ENCODE measurements around the gene ZNF709.
A peak's percentile ranks its signal among the peaks of the same experiment; 100 is the strongest.
"Not testable (repeated sequence)": the region's sequence is repeated elsewhere in the genome, so short reads cannot be mapped to it uniquely, and the experiment has no call there.

Gene ZNF709

GRCh38 chr19:12484371-12485051 lies at the start of gene ZNF709:
TSS of gene ZNF709 (minus strand) at chr19:12484816. CDS start at chr19:12484657, 159 bp downstream.
- peak; percentile 78 for DNase-seq

- no peak for DNase-seq
Measured at GRCh38 chr19:12527034-12527836, 42.6 kb upstream of the ZNF709 start.

- no peak for DNase-seq
Measured at GRCh38 chr19:12526542-12526941, 41.9 kb upstream of the ZNF709 start.

GRCh38 chr19:12521996-12522395 lies 37.4 kb upstream of the ZNF709 start:
- no peak for DNase-seq

GRCh38 chr19:12513531-12514061 lies 29.0 kb upstream of the ZNF709 start:
- DNase-seq = no peak

- no peak for DNase-seq
Measured at GRCh38 chr19:12497032-12497431, 12.4 kb upstream of the ZNF709 start.

GRCh38 chr19:12496480-12496879 lies 11.9 kb upstream of the ZNF709 start:
- DNase-seq = no peak

- peak; percentile 80 for DNase-seq
Measured at GRCh38 chr19:12495002-12495802, 10.6 kb upstream of the ZNF709 start.

- no peak for DNase-seq
Measured at GRCh38 chr19:12494260-12494860, 9.7 kb upstream of the ZNF709 start.

GRCh38 chr19:12486265-12486783 lies 1.7 kb upstream of the ZNF709 start:
- not testable (repeated sequence) for DNase-seq

GRCh38 chr19:12485571-12485970 lies 955 bp upstream of the ZNF709 start:
- no peak for DNase-seq

- no peak for DNase-seq
Measured at GRCh38 chr19:12485052-12485416, 418 bp upstream of the ZNF709 start.

GRCh38 chr19:12484011-12484370 lies 625 bp downstream of the ZNF709 start:
- DNase-seq = no peak

- DNase-seq = no peak
Measured at GRCh38 chr19:12482509-12482886, 2.1 kb downstream of the ZNF709 start.

- no peak for DNase-seq
Measured at GRCh38 chr19:12481781-12482508, 2.7 kb downstream of the ZNF709 start.

- no peak for DNase-seq
Measured at GRCh38 chr19:12478234-12478941, 6.2 kb downstream of the ZNF709 start.

- DNase-seq = not testable (repeated sequence)
Measured at GRCh38 chr19:12467651-12468050, 17.0 kb downstream of the ZNF709 start.

GRCh38 chr19:12465211-12465610 lies 19.4 kb downstream of the ZNF709 start:
- DNase-seq = no peak

GRCh38 chr19:12464769-12465168 lies 19.8 kb downstream of the ZNF709 start:
- no peak for DNase-seq

GRCh38 chr19:12464139-12464538 lies 20.5 kb downstream of the ZNF709 start:
- DNase-seq = not testable (repeated sequence)

GRCh38 chr19:12453495-12453894 lies 31.1 kb downstream of the ZNF709 start:
- DNase-seq = no peak

All from DMS 273 treated with DMSO at 0.1 percent for 48 hours (cell line).